ENCODE data around the gene QRICH1. TPM values are rescaled to one million over a fixed set of nuclear protein-coding genes. Genes with fewer than 3 reads are reported as not detected.
A peak's percentile ranks its signal among the peaks of the same experiment; 100 is the strongest.

Gene QRICH1
- total RNA-seq, 4 donors from 2014 or later: 79.8 to 342 (median 98.3) TPM

DNA sequence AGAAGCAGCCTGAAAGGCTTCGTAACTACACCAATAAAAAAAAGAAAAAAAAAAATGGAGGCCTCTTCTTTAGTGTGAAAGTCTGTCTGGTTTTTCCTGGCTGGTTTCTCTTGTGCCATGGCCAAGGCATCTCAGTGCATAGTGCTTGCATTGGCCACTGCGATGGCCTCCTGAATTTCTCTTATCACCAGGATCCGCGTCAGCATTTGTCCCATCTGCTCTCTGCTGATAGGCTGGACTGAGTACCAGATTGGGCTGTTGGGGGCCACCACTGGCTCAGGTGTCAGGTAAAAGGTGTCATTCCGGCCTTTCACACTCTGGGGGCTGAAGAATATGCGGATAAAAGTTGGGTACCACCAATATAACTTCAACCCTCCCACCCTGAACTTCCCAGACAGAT lies 63.5 kb downstream of the QRICH1 start:
- peaks cover 43 to 47% of the 10 kb centered on the region in 2 donors for H3K36me3 ChIP-seq
- no peak overlapping the region for H3K27ac ChIP-seq
- no peak overlapping the region for H3K4me3 ChIP-seq (replicated peaks in 1 of 3)
- no peak for DNase-seq
- H3K4me1 ChIP-seq: peaks cover 9 to 17% of the 10 kb centered on the region in 2 donors
- 94% methylated on average over 6 of the region's 6 CpGs for WGBS, 2 donors
- no peaks in the 10 kb centered on the region for H3K27me3 ChIP-seq
- TF ChIP-seq POLR2A (IDR thresholded peaks at IDR 0.05): no peak
- TF ChIP-seq, protein P1, sequence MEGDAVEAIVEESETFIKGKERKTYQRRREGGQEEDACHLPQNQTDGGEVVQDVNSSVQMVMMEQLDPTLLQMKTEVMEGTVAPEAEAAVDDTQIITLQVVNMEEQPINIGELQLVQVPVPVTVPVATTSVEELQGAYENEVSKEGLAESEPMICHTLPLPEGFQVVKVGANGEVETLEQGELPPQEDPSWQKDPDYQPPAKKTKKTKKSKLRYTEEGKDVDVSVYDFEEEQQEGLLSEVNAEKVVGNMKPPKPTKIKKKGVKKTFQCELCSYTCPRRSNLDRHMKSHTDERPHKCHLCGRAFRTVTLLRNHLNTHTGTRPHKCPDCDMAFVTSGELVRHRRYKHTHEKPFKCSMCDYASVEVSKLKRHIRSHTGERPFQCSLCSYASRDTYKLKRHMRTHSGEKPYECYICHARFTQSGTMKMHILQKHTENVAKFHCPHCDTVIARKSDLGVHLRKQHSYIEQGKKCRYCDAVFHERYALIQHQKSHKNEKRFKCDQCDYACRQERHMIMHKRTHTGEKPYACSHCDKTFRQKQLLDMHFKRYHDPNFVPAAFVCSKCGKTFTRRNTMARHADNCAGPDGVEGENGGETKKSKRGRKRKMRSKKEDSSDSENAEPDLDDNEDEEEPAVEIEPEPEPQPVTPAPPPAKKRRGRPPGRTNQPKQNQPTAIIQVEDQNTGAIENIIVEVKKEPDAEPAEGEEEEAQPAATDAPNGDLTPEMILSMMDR (IDR thresholded peaks at IDR 0.05): no peak
- H3K9me3 ChIP-seq: no peaks in the 10 kb centered on the region
- intact Hi-C loops (cut with DNase I): no loop called here

DNA sequence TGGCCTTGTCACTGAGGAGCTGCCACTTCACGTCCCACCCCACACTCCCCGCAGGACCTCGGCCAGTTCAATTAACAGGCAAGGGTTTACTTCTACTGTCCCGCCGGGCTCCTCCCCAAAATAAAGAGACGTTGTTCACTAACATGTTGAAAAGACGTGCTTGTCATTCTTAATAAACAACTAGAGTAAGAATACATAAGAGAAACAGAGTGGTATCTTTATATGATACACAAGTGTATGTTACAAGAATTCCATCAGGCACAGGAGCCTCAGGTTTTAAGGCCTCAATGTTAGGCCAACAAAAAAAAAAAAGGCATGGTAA lies 64.3 kb downstream of the QRICH1 start:
- peaks cover 49 to 51% of the 10 kb centered on the region in 2 donors for H3K36me3 ChIP-seq
- H3K27ac ChIP-seq: peak overlapping the region; percentile 46 to 85 (median 78)
- no peaks in the 10 kb centered on the region for H3K9me3 ChIP-seq
- no peak for TF ChIP-seq POLR2A (IDR thresholded peaks at IDR 0.05)
- TF ChIP-seq, protein P1 (IDR thresholded peaks at IDR 0.05): peak in 1 of 6 experiments; percentile 10
- 2% methylated on average over 7 of the region's 7 CpGs for WGBS, 2 donors
- no peak for DNase-seq
- no peaks in the 10 kb centered on the region for H3K27me3 ChIP-seq
- intact Hi-C loops (cut with DNase I): loop anchor here (10.0 kb wide), 1 partner anchor 65 kb away; the partner anchor contains the start of gene QRICH1
- H3K4me3 ChIP-seq (replicated peaks in 1 of 3): no peak overlapping the region
- H3K4me1 ChIP-seq: peaks cover 9 to 17% of the 10 kb centered on the region in 2 donors

DNA sequence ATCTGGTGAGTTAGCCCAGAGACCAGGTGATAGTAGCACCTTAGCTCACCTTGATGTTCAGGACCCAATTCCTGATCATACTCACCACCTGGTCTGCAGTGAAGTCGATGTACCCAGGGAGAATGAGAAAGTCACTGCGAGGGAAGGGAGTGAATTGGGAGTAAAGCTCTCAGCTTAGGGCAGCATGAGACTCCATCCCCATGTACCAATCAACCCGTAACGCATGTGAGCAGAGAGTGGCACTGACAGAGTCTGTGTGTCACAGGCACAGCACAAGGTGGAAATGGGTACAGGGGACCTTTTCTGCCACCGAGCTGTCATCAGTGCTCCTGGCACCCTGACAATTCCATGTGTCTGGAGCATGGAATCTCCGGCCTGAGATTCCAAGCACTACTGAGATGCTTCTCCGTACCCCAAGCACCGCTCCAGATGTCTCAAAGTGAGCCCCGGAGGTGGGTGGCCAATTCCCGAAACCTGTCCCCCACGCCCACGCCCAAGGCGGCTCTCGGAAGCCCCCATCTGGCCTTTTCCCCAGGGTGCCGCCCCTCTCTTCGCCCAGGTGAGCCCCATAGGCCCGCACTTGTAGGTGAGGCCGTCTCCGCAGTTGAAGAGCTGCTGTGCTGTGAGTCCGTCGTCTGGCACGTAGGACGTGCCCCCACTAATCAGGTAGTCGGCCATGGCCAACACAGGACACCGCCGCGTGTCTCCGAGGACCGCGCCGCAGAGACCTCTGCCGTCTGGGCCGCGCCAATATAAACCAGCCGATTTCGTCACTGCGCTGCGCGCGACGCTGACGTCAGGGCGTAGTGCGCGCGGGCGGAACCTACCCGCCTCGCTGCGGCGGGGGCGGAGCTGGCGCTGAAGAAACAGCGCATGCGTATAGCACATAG lies 65.0 kb downstream of the QRICH1 start, which contains the start of gene IMPDH2:
TSS of gene IMPDH2 (minus strand) at position 726 of the 890 bp plus-strand sequence. CDS start at position 678, 48 bp downstream.
- 1 to 2% methylated on average over 47 to 51 of the region's 55 CpGs for WGBS, 2 donors
- Histone ChIP-seq H3K36me3 (peaks cover 50 to 56% of the 10 kb centered on the region in 2 donors), H3K4me3 (replicated peaks in 1 of 3) (peak within 1 kb of the TSS; percentile 28 to 62 (median 56)), H3K4me1 (peaks cover 9 to 17% of the 10 kb centered on the region in 2 donors), H3K27me3 (no peaks in the 10 kb centered on the region), H3K27ac (peak within 1 kb of the TSS; percentile 46 to 85 (median 78)), H3K9me3 (no peaks in the 10 kb centered on the region)
- TF ChIP-seq, protein P1 (IDR thresholded peaks at IDR 0.05): peak in 2 of 6 experiments; percentile 16 to 32
- peak; percentile 54 to 95 for TF ChIP-seq POLR2A (IDR thresholded peaks at IDR 0.05)
- peak; percentile 92 to 93 for DNase-seq
- intact Hi-C loops (cut with DNase I): loop anchor here (10.0 kb wide), 1 partner anchor 66 kb away; the partner anchor contains the start of gene QRICH1

DNA sequence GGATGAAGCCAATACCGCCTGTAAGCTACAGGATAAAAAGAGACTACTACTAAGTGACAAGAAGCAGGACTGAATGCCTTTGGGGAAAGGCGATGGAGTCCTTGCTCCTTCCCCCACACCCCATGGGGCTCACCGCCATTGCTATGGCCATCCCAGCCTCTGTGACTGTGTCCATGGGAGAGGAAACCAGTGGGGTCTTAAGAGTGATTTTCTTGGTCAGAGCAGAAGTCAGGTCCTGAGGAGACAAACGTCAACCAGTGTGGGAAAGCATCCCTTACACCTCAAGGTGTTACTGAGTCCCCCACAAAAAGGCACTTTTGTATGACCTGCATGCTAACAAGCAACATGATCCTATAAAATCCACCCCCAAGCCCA lies 65.6 kb downstream of the QRICH1 start:
- no peaks in the 10 kb centered on the region for H3K27me3 ChIP-seq
- peaks cover 51 to 57% of the 10 kb centered on the region in 2 donors for H3K36me3 ChIP-seq
- no peak for DNase-seq
- no peaks in the 10 kb centered on the region for H3K9me3 ChIP-seq
- 85 to 93% methylated on average over 4 of the region's 4 CpGs for WGBS, 2 donors
- intact Hi-C loops (cut with DNase I): loop anchor here (10.0 kb wide), 1 partner anchor 67 kb away; the partner anchor contains the start of gene QRICH1
- peak overlapping the region; percentile 36 to 85 (median 78) for H3K27ac ChIP-seq
- no peak for TF ChIP-seq POLR2A (IDR thresholded peaks at IDR 0.05)
- H3K4me1 ChIP-seq: peaks cover 9 to 19% of the 10 kb centered on the region in 2 donors
- H3K4me3 ChIP-seq (replicated peaks in 1 of 3): peak overlapping the region in 1 of 3 donors; percentile 56

DNA sequence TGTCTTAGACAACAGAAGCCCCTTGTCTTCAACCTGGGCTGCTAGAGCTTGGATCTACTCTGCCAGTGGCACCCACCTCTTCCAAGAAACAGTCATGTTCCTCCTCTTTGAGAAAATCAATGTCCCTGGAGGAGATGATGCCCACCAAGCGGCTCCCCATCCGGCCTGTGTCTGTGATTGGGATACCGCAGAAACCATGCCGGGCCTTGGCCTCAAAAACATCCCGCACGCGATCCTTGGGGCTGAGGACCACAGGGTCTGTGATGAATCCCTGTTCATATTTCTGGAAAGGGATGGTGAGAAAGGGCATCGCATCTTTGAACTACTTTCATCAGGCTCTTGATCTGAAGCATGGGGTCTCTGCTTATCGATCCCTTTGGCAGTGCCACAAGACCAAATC lies 66.2 kb downstream of the QRICH1 start:
- no peak overlapping the region for H3K4me3 ChIP-seq (replicated peaks in 1 of 3)
- no peak overlapping the region for H3K27ac ChIP-seq
- no peak for DNase-seq
- intact Hi-C loops (cut with DNase I): loop anchor here (10.0 kb wide), 1 partner anchor 67 kb away; the partner anchor contains the start of gene QRICH1
- H3K4me1 ChIP-seq: peaks cover 11 to 25% of the 10 kb centered on the region in 2 donors
- no peaks in the 10 kb centered on the region for H3K9me3 ChIP-seq
- WGBS, 2 donors: 95 to 99% methylated on average over 9 of the region's 9 CpGs
- TF ChIP-seq, protein P1 (IDR thresholded peaks at IDR 0.05): no peak
- TF ChIP-seq POLR2A (IDR thresholded peaks at IDR 0.05): no peak
- H3K36me3 ChIP-seq: peaks cover 44 to 50% of the 10 kb centered on the region in 2 donors
- no peaks in the 10 kb centered on the region for H3K27me3 ChIP-seq
